HG03520 (cell line): ENCODE results near the gene ROCK2.
A peak's percentile ranks its signal among the peaks of the same experiment; 100 is the strongest.

ENCODE experiments used
- ATAC-seq: cut with Tn5 transposase; IDR thresholded peaks from one replicate; pipeline ENCODE4 v1.9.1; 2021; ENCODE audit warnings: mild to moderate bottlenecking, moderate library complexity; ENCODE audit not compliant: unreplicated experiment

ROCK2 gene

GRCh38 chr2:11157296-11157695, 187.1 kb downstream of the ROCK2 start:
- no peak for ATAC-seq

DNA sequence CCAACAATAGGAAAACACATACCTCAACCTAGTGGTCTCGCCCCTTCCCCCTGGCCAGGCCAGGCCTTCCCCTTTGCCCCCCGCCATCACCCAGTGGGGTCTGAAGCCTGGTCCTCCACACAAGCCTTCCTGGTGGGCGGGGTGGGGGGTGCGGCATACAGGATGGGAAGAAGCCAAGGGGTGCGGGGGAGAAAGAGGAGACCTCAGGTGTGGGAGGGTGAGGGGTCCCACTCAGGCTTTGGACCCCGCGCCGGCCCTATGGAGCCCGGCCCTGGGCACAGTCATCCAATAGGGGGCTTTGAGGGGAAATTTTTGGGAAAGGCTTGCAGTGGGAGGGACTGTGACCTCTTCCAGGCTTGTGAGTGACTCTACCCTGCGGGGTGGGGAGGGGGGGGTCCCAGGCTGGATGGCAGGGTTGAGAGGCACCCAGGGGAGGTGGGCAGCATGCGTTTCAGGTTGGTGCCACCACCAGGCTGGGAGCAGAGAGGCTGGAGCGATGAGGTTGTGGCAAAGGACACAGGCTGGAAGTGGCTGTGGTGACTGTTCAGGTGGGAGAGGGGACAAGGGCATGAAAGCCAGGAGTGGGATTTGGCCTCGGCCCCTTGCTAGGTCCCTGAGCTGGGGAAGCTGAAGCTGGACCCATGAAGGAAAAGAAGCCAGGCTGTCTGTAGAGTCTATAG, 187.9 kb downstream of the ROCK2 start:
- no peak for ATAC-seq

GRCh38 chr2:11155381-11156035, 188.9 kb downstream of the ROCK2 start, which contains the start of gene SLC66A3:
Gene SLC66A3 (plus strand): TSS chr2:11155467. CDS start chr2:11155547, 80 bp downstream.
- peak; percentile 80 for ATAC-seq

DNA sequence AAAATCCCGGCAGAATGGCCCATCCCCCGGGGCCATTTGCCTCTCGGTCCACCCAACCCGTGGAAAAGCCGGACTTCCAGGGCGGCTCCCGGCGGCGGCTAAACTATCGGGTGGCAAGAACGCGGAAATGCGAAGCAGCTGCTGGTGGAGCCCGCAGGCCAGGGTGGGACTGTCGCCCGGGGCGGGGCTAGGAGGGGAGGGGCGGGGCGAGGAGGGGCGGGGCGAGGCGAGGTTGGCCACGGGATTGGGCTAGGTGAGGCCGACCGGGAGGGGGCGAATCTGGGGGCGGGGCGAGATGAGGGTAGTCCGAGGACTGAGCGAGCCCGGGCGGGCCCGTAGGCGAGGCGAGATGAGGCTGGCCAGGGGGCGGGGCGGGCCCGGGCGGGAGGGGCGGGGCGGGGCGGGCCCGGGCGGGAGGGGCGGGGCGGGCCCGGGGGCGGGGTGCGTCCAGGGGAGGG, 189.5 kb downstream of the ROCK2 start:
- ATAC-seq: peak; percentile 63

DNA sequence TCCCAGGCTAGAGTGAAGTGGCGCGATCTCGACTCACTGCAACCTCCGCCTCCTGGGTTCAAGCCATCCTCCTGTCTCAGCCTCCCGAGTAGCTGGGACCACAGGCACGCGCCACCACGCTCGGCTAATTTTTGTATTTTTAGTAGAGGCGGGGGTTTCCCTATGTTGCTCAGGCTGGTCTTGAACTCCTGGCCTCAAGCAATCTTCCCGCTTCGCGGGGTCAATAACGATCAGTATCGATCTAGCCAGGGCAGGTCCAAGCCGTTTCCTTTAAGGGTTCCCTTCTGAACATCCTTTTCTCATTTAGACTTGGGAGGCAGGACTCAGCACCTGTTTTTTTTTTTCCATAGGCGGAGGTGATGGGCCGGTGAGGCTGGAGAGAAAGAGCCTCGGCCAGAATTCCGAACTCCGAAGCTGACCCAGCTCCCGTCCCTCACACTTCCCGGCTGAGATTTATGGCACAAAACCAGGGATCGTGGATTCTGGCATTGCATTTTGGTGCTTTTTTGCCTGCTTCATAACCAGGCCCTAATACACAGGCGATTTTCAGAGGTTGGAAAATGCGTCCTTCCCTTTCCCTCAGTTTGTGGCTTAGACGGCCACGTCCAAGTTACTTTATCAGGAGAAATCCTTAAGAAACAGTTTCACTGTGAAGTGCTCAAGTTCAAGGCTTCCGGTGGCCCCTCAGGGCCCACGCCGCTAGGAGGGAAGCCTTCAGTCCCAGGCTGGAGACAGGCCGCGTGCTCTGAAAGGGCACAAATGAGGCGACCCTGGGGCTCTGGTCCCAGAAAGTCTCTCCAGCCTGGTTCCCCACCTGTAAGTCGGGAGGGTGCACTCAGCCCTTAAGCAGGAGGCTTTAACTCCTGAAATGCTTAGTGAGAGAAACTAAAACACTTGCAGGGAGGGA, 190.2 kb downstream of the ROCK2 start:
- ATAC-seq: peak; percentile 9

DNA sequence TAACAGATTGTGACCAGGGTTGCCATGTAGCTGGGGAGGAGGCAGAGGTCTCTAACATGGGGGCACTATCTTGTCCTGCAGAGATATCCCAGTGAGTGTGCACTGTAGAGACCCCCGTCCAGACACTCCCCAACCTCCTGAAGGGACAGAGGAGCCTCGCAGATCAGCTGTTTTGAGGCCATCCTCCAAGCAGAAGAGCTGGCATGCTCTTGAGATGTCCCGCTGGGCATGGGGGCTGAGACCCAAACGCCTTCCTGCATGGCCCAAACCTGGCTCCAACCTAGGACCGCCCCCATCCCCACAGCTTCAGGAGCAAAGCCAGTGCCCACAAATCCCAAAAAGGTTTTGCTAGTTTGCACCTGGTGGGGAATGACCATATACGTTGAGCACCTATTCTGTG, 191.8 kb downstream of the ROCK2 start:
- no peak for ATAC-seq

DNA sequence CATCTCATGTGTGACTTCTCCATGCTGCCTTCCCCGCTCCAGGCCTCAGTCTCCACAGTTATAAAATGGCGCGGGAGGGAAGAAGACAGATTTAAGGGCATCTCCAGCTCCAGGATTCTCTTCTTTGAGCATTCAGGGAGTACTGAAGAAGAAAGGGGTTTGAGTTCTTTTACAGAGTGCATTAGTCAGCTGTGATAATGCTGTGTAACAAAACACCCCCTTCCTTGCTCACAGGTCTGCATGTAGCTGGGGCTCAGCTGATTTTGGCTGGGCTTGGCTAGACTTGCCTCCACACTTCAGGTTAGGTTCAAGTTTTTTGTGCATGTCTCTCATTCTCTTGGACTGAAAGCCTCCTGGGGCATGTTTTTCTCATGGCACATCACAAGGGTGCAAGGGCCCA, 197.2 kb downstream of the ROCK2 start:
- no peak for ATAC-seq

GRCh38 chr2:11146076-11146475, 198.4 kb downstream of the ROCK2 start:
- ATAC-seq: no peak

DNA sequence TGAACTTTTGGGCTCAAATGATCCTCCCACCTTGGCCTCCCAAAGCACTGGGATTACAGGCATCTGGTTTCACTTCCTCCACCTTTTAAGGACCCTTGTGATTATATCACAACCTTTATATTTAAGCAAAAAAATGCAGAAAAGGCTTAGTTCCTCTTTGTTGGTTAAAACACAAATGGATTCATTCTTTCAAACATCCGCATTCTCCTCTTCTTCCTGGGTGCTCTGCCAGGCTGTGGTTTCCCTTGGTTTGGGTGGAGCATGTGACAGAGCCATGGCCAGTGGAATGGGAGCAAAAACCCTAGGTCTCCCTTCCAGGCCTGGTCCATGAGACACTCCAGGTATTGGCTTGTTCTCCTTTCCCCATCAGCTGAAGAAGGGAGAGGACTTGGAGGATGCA, 199.1 kb downstream of the ROCK2 start:
- ATAC-seq: no peak

DNA sequence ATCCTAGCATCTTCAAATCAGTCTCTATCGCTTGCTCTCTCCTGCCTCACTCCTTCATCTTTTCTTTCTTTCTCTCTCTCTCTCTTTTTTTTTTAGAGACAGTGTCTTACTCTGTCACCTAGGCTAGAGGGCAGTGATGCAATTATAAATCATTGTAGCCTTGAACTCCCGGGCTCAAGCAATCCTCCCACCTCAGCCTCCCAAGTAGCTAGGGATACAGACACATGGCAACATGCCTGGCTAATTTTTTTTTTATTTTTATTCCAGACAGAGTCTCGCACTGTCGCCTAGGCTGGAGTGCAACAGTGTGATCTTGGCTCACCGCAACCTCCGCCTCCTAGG, 199.7 kb downstream of the ROCK2 start:
- ATAC-seq: no peak

DNA sequence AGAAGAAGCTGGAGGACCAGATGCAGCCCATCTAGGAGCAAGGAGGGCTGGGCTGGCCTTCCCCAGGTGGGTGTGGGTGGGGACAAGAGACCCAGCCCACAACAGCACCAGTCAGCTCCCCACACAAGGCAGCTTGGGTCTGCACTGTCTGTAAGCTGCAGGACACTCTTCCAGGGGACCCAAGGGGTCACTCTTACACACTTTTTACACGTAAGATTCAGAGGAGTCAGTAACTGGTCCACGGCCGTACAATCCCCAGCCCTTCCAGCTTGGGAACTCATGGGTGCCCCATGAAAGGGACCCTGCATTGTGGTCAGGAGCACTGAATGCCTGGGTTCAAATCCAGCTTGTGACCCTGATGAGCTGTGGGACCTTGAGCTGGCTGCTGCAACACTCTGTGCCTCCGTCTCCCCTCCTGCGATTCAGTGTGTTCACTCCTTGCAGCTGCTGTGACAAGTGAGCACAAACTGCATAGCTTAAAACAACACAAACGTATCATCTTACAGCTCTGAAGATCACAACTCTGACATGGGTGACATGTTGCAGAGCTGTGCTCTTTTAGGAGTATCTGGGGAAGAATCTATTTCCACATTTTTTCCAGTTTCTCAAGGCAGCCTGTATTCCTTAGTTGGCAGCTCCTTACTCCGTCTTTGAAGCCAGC, 200.2 kb downstream of the ROCK2 start:
- ATAC-seq: no peak

GRCh38 chr2:11142987-11143386, 201.4 kb downstream of the ROCK2 start:
- ATAC-seq: no peak

- no peak for ATAC-seq
These were observed 202.1 kb downstream of the ROCK2 start for GRCh38 chr2:11142330-11142729.

GRCh38 chr2:11141319-11141718, 203.1 kb downstream of the ROCK2 start:
- no peak for ATAC-seq

- ATAC-seq: no peak
These were observed 203.9 kb downstream of the ROCK2 start for GRCh38 chr2:11140492-11140891.

GRCh38 chr2:11134349-11134748, 210.1 kb downstream of the ROCK2 start:
- no peak for ATAC-seq

DNA sequence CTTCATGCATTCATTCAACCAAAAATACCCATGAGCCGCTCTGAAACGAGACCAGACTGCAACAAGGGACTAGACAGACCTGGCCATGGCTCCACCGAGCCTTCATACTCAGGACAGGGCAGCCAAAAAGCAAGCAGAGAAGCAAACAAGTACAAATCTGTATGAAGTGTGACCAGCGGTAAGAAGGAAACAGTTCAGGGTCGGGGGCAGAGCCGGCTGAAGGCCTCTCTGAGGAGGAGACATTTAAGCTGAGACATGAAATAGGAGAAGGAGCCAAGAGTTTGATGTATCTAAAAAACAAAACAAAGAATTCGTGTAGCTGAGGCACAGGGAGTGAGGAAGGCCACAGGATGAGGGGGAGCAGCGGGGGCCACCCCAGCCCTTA, 210.5 kb downstream of the ROCK2 start:
- ATAC-seq: no peak

DNA sequence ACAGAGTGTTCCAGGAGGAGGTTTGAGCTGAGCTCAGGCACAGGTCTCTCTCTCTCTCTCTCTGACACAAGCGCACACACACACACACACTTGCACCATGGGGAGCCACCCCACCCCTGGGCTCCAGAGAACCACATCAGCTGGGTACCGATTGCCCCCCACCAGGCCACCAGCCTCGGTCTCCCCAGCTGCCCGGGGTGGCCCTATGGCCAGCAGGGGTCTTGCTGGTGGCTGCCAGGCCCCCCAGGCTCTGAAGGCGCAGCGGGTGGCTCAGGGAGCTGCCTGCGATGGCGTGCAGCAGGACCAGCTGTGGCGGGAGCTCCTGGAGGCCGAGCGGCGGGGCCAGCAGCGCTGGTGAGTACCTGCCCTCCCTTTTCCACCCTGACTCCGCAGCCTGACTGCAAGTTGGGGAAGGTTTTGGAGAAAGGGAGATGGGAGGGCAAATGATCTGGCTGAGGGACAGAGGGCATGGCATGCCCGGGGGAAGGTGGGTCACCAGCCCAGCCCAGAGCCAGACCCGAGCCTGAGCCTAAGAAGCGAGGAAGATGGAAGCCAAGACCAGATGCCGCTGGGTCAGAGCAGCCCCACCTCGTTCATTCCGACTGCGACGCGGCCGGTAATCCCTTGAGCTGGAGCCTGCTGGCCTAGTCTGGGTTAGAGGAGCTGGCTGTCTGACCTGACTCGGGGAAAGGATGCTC, 211.0 kb downstream of the ROCK2 start:
- no peak for ATAC-seq

DNA sequence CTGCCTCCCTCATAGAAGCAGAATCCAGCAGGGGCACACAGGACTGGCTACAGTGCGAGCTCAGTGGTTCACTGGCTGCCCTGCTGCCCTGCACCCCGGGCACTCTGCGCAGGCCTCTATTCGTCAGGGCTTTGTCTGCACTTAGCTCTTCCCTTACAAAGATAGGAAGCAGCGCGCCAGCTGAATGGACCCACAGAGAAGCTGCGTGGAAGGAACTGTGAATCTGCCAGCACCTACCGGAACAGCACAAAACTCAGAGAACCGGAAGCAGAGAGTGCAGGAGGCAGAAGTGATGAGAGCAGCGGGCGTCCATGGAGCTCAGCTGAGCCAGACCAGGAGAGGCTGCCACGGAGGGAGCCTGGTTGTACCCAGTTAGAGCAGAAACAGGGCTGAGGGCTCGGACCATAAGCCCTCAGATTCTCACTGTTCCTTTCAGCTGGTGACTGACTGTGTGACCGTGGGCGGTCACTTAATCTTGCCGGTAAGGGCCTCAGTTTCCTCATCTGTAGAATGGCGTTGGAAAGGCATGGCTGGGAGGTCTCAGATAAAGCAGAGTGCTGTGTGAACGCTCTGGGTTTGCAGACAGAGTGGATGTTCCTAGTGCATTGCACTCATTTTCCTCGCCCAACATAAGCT, 212.3 kb downstream of the ROCK2 start:
- no peak for ATAC-seq
